NCI-H345 (cell line): ENCODE measurements around the gene ZFP42.
"Not testable (repeated sequence)": the region's sequence is repeated elsewhere in the genome, so short reads cannot be mapped to it uniquely, and the experiment has no call there.

ENCODE experiments used
- DNase-seq: peaks from one replicate; lab custom pipeline; 2025; lab: John Stamatoyannopoulos, UW

Gene ZFP42

DNA sequence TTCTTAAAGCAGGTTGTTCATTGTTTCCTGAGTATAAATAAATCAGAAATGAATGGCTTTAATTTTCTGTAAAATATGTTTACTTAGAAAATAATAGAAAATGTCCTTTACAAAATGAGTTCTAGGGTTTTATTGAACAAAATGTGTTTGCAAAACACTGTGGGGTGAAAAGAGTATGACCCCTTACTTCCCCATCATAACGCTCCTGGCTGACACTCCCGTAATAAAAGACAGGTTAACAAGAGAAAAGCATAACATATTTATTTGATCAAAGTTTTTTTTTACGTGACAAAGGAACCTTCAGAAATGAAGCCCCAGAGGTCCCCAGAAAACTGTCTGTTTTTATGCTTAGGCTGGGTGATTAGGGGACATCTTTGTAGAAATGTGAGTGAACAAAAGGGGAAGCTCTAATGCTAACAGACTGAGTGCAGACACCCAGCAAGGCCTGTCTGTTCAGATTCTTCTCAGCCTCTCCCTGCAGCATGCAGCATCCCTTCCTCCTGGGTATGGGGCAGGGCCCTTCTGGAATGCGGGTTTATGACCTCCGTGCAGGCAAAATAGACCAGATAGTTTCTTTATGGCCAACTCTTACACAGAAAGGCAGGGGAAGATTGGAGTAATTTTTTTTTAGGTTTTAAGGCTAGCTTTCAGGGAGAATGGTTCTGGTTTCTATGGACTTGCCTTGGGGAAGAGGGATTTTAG, 26.1 kb downstream of the ZFP42 start:
- no peak for DNase-seq

DNA sequence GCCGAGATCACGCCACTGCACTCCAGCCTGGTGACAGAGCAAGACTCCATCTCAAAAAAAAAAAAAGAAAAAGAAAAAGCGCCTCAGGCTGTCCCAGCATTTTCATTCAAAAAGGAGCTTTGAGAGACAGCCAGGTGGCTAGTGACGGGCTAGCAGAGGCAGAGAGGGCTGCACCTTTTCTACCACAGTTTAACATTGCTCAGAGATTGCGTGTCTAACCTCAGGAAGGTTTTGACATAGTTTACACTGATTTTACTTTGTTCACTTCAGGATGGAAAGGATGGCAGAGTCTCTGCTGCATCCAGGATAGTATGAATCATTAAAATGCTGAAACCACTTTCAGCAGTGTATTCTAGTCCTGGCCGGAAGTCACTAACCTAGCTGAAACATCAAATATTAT, 28.1 kb downstream of the ZFP42 start:
- DNase-seq: no peak

DNA sequence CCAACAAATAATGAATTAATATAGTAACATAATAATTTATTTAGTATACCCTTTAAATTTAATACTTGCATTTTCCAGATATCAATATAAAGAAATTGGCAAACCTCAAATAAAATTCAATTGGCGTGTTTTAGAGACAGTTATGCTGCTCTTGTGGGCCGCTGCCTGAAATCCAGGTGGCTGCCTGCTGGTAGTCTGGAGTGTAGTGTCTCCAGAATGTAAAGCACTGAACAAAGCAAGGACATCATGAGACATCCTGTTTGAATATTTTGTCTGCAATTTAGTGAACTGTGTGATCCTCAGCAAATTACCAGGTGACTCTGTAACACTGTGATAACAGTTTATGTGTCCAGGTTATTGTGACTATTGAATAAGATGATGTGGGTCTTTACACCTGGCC, 29.9 kb downstream of the ZFP42 start:
- DNase-seq: no peak

DNA sequence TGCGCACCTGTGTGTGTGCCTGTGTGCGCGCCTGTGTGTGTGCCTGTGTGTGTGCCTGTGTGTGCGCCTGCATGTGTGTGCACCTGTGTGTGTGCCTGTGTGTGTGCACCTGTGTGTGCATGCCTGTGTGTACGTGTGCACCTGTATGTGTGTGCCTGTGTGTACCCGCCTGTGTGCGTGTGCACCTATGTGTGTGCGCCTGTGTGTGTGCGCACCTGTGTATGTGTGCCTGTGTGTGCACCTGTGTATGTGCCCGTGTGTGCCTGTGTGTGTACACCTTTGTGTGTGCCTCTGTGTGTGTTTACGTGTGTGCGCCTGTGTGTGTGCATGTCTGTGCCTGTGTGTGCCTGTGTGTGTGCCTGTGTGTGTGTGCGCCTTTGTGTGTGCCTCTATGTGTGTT, 33.5 kb downstream of the ZFP42 start:
- DNase-seq: no peak

DNA sequence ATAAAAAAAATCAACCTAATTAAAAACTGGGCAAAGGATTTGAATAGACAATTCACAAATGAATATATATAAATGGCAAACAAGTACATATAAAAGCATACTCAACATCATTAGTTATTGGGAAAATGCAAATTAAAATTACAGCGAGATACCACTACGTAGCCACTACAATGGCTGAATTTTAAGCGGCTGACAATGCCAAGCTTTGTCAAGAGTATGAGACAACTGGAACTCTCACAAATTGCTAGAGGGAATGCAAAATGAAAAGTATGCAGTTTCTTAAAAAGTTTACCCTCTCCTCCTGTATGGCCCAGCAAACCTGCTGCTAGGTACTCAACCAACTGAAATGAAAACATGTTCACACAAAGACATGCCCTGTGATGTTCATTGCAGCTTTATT, 34.8 kb downstream of the ZFP42 start:
- no peak for DNase-seq

DNA sequence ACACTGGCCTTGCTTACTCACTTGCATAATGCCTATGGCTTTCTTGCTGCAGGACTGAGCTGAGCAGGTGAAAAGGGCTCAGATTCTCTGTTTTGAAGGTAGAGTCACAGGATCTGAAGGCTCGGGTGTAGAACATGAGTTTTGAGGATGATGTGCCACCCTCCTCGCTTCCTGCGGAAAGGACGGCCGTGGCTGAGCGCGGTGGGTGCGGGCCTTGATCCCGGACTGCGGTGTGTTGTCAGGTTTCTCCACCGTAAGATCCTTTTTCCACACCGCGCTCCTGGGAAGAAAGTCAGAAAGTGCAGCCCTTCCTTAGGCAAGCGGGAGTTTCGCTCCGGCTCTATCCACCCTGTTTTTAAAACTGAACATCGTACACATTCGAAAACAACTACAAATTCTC, 36.2 kb downstream of the ZFP42 start:
- no peak for DNase-seq

DNA sequence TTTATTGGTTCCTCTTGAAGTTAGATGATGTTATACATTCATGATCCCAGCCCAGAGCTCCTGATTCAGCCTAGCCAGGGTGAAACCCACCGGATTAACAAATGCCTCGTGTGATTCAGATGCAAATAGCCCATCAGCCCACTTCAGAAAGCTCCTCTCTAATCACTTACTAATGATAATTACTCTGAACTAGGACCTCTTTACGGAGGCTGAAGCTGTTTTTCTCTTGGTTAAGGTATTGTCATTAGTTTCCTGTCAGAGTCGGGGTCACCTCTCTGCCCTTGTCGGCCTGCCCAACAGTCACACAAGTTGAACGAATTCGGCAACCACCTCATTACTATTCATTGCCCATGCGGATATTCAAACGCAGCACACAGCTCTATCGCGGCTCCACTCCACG, 36.6 kb downstream of the ZFP42 start:
- DNase-seq: no peak

DNA sequence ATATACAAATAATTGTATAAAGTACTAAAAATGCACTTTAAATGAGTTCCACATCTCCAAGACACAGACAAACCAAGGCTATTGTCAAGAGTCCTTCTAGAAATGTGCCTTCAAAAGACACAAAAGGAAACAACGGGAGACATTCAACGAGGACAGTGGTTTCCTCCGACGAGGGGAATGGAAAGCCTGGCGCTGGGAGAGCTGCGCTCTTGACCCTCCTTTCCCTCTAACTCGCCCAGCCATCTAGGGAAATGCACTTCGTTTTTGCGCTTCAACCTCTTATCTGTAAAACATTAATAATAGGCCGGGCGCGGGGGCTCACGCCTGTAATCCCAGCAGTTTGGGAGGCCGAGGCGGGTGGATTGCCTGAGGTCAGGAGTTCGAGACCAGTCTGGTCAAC, 37.0 kb downstream of the ZFP42 start:
- no peak for DNase-seq

DNA sequence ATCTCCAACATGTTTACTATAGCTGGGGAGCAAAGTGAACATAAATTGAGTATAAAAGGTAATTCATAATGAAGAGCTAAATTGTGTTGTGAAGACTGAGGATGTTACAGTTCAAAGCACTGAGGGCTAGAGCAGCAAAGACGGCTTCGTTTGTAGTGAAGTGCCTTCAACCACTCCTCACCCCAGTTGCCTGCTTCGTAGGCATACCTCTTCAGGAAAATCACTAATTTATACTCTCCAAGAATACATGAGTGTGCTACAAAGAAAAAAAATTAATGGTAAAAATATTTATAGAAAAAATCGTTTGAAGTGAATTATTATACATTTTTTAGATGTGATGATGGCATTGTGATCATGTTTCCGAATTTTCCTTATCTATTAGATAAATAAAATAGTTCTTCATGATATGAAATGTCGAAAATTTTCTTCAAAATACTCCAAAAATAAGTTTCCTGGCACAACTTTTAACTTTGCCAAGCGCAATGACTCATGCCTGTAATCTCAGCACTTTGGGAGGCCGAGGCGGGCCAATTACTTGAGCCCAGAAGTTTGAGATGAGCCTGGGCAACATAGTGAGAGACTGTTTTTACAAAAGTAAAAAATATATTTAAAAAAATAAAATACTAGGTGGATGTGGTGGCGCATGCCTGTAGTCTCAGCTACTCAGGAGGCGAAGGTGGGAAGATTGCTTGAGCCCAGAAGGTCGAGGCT, 41.6 kb downstream of the ZFP42 start:
- no peak for DNase-seq

DNA sequence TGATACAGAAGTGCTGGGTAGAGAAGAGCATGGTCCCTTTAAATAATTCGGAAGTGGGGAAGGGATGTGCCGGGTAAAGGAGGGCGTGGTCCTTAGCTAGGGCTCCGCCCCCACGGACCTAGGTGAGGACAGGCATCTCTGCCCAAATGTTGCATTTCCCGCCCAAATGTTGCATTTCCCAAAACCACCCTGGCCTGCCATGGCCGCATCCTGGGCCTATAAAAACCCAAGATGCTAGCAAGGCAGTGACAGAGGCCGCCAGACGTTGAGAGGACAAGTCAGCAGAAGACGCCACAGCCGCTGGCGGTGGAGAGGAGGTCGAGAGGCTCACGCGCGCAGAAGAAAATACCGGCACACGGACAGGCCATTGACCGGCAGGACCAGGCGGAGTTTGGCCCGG, 46.1 kb downstream of the ZFP42 start:
- DNase-seq: no peak

DNA sequence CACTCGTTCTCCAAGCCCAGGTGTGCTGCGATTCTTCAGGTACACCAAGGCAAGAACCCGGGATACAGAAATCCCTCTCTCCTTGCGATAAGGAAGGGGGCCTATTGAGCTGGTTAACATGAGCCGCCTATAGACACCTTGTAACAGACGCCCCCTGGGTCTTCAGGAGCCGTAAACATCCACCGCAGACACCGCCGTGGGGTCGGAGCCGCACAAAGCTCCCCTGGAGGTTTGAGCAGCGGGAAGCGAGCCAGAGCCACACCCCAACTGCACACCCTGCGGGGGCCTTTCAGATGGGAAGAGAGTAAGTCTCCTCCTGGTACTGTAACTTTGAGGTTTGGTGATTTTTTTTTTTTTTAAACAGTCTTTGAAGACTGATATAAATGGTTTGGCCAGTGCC, 46.6 kb downstream of the ZFP42 start:
- no peak for DNase-seq

DNA sequence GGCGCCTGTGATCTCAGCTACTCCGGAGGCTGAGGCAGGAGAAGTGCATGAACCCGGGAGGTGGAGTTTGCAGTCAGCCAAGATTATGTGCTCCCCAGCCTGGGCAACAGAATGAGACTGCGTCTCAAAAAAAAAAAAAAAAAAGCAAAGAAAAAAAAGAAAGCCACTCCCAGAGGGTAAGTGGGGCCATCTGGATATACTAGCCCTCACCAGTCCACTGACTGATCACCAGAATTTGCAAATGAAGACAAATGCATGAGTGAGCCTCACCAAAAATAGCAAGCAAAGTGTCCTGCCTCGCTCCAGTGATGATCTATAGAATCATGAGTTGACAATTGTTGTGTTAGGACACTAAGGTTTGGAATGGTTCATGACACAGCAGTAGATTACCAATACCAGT, 47.6 kb downstream of the ZFP42 start:
- no peak for DNase-seq

DNA sequence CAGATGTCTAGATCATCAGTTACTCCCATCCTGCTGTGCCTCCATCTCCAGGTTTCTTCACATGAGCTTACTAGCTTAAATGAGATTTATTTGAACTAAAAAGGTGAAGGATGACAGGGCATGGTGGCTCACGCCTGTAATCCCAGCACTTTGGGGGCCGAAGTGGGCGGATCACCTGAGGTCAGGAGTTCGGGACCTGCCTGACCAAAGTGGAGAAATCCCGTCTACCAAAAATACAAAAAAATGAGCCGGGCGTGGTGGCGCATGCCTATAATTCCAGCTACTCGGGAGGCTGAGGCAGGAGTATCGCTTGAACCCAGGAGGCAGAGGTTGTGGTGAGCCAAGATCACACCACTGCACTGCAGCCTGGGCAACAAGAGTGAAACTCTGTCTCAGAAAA, 49.9 kb downstream of the ZFP42 start:
- DNase-seq: not testable (repeated sequence)

DNA sequence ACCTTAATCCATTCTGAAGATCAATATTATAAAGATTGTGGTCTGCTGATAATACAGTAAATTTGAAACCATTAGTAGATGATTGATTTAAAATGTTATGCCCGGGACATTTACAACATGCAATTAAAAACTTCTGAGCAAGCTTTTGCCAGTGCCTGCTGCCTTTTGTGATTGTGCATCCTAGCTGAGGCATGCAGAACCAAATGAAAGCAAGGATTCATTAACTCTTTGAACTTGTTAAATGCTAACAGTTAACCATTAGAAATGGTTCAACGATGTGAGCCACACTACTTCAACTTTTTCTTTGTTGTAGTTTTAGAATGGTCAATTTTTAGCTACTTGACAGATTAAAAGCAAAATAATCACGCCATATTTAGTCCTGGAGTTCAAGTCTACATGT, 51.1 kb downstream of the ZFP42 start:
- DNase-seq: no peak

DNA sequence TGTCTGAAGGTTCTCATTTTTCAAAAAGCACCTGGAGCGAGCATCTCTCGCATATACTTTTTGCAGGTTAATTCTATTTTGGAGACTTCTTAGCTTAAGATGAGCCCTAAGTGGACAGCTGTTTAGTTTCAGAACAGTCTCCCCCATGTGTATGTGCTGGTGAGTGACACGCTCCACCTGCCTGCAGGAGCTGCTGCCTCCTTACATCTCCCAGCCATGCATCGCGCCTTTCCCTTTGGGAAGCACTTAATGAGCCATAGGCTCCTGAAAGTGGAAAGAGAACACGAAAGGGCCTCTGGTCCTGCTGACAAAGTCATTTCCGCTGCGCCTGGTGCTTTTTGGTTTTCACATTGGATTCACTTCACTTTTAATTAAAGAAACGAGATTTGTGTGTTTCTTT, 57.7 kb downstream of the ZFP42 start:
- no peak for DNase-seq
